IPS-18c (cell line): Measurements from ENCODE around the gene RUNX3.
"Not testable (repeated sequence)": the region's sequence is repeated elsewhere in the genome, so short reads cannot be mapped to it uniquely, and the experiment has no call there.

ENCODE experiments used
- H3K4me3 ChIP-seq: 2 replicates; pipeline ENCODE4 v1.7.0; 2013; ENCODE audit warnings: low read depth, mild to moderate bottlenecking, low read length, moderate library complexity; ENCODE audit not compliant: insufficient read depth
- H3K9me3 ChIP-seq: one replicate; pipeline ENCODE4 v1.6.1; 2013; ENCODE audit warnings: mild to moderate bottlenecking, low read length, moderate library complexity; ENCODE audit not compliant: control insufficient read depth, insufficient read depth

RUNX3 gene

GRCh38 chr1:24911651-24912155 lies 18.4 kb downstream of the RUNX3 start:
- H3K4me3 ChIP-seq, result no peak overlapping the region
- no peaks in the 10 kb centered on the region for H3K9me3 ChIP-seq

DNA sequence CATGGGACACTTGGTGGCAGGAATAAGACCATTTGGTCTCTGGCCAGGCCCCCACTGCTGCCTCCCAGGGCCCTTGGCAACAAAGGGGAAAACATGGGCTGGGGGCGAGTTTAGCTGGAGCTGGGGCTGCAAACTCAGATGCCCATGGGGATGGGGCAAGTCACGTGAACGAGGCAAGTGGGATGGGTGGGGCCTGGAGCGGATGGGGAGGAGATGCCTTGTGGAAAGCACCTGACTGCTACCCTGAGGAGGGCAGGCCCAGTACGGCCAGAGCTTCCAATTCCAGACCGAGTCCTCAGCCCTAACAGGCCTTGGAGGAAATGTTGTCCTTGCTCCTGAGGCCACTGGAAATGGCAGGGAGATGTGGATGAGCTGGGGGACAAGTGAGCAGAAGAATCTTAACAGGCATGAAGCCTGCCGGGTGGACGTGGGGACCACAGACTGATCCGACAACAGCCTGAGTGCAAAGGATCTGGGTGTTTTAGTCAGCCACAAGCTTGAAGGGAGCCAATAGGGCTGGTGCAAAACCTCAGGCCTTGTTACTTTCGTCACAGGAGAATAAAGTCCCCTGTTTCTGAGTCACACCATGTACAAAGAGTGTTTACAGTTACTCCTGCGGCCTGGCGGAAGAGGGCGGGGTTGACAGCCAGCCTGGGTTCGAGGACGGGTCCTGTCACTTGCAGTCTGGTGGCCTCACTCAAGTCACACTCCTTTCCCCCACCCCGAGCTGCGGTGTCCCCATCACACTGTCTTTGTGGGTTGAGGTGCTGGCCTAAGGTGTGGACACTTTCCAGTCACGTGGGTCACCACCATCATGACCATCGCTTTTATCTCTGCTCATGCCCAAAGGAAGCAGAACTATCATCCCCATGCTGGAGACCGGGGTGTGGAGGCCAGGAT lies 19.1 kb downstream of the RUNX3 start:
- Histone ChIP-seq H3K4me3 (no peak overlapping the region), H3K9me3 (no peaks in the 10 kb centered on the region)

- Histone ChIP-seq H3K4me3 (no peak overlapping the region), H3K9me3 (no peaks in the 10 kb centered on the region)
These were observed 19.9 kb downstream of the RUNX3 start for GRCh38 chr1:24910210-24910609.

DNA sequence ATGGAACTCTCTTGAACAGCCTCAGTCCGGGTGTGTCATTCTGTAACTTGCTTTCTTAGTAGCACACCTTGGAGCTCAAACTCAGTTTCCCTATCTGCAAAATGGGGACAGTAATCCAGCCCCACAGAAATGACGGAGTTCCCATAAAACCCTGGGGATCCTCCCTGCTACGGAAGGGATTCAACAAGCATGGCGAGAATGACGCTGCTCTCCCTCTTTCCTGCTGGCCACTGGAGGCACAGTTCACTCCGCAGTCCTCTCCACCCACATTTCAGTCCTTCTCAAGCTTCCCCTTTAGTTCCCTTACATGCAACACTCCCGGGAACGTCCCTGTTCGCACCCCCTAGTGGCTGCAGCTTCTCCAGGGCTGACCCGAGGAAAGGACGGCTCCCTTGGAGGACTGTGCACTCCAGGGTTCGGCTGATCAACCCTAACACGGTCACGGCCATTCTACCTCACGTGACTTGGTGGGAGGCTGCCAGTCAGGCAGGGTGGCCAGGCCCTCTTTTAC lies 20.6 kb downstream of the RUNX3 start:
- Histone ChIP-seq H3K4me3 (no peak overlapping the region), H3K9me3 (no peaks in the 10 kb centered on the region)

DNA sequence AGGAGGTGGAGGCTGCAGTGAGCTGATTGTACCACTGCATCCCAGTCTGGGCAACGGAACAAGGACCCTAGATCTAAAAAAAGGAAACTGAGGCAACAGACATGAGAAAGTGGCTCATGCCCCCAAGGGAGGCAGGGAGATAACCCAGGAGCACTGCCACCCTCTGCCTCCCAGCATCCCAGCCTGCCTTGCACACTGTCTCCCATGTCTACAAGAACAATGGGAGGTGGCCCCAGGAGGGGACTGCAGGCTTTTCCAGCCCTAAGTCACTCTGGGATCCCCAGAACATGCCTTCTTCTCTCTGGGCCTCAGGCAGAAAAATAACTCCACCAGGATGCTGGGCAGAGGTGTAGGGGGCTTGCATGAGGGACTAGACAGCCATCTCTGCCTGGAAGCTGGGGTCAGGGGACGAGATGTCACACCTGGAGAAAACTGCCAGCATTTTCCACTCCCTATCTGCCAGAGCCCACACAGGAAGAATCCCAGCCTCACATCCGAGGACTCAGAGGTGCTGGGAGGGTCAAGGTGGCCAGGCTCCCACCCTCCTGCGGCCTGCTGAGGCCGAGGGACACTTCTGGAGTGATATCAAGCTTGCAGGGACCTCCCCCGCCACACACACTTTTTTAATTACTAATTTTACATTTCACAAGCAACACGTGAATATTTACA lies 21.4 kb downstream of the RUNX3 start:
- no peaks in the 10 kb centered on the region for H3K9me3 ChIP-seq
- no peak overlapping the region for H3K4me3 ChIP-seq

DNA sequence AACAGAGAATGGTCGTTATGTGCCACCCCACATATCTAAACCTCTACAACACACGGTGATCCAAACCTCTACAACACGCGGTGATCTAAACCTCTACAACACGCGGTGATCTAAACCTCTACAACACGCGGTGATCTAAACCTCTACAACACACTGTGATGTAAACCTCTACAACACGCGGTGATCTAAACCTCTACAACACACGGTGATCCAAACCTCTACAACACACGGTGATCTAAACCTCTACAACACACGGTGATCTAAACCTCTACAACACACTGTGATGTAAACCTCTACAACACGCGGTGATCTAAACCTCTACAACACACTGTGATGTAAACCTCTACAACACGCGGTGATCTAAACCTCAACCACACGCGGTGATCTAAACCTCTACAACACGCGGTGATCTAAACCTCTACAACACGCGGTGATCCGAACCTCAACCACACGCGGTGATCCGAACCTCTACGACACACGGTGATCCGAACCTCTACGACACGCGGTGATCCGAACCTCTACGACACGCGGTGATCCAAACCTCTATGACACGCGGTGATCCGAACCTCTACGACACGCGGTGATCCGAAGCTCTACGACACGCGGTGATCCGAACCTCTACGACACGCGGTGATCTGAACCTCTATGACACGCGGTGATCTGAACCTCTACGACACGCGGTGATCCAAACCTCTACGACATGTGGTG lies 22.3 kb downstream of the RUNX3 start:
- not testable (repeated sequence) for H3K4me3 ChIP-seq

DNA sequence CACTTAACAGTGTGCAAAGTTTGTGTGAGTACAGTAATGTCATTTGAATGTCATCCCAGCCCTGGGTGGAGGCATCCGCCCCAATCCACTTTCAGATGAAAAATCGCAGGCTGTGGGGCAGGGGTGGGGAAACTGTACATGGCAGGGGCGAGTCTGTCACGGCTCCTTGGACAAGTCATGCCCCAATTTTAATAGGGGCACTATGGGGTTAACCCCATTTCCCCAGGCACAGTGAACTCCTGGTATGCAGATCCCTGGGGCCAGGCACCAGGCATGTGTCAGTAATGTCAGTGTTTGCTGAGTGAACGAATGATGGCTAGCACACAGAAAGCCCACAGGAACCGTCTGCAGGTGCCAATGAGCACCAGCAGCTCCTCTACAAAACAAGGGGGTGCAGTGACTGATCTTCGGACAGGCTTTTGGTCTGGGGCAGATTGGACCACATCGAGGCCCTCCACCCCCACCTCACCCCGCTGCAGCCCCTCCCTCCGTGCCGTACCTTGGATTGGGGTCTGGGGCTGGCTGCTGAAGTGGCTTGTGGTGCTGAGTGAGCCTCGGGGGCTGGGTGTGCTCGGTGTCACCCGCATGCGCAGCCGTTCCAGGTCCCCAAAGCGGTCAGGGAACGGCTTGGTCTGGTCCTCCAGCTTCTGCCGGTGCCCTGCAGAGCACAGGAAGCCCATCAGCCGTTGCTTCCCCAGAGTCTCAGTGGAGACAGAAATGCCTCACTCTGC lies 23.2 kb downstream of the RUNX3 start:
- H3K9me3 ChIP-seq, result no peaks in the 10 kb centered on the region
- H3K4me3 ChIP-seq, result no peak overlapping the region

More for the DNA sequence above, 22.3 kb downstream of the RUNX3 start:
- not testable (repeated sequence) for H3K9me3 ChIP-seq

DNA sequence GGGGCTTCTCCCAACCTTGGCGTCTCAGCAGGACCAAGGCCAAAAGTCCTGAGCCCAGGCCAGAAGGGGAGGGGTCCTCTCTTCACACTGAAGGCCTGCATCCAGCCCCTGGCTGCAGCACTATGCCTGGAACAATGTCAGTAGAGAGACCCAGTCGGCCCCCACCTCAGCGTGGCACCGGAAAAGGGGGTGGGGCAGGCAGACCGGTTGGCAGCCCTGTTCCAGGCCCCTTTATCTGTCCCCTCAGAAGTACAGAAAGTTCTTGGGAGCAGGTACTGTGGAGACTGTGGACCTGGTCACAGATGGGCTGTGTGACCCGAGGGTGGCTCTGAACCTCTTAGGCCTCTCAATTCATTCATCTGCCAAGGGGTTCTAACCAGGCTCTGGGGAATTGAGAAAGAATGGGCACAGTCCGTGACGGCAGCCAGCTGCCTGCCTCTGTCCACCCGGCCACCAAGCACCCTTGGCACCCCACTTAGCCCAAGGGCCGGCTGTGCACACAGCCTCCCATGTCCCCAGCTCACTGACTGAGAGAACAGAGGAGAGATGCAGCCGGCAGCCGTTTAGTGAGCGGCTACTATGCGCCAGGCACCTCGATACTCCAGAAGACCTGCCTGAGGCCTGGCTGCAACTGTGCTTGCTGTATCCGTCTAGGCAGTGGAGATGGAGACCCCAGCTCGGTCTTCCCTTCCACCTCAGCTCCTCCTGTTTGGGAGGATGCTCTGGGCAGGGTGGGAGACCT lies 23.9 kb downstream of the RUNX3 start:
- H3K9me3 ChIP-seq, result no peaks in the 10 kb centered on the region
- H3K4me3 ChIP-seq, result no peak overlapping the region

DNA sequence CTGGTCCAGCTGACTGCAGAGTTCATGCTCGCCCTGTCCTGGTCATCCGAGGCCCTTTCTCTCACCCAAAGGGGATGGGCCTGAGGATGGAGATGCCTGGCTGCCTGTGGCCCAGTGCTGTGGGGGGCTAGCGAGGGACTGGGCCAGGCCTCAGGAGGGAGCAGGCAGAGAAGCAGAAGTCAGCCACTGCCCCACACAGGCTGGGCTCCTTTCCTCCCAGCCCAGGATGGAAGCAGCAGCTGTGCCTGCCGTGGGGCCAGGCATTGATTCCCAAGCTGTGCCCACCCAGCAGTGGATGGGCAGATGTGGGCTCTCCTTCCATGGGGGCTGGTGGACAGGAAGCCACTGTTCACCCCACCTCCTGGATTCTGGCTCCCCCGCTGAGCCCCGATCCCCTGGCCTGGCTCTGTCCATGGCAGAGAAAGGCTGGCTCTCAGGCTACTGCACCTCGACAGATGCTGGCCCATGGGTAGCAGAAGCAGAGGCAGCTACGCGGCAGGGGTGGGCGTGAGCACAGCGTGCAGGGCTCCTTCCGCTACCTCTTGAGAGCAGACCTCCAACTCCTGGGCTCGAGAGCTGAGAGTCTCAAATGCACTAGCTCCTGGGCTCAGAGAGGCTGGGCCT lies 24.6 kb downstream of the RUNX3 start:
- H3K4me3 ChIP-seq, result no peak overlapping the region
- H3K9me3 ChIP-seq, result no peaks in the 10 kb centered on the region

DNA sequence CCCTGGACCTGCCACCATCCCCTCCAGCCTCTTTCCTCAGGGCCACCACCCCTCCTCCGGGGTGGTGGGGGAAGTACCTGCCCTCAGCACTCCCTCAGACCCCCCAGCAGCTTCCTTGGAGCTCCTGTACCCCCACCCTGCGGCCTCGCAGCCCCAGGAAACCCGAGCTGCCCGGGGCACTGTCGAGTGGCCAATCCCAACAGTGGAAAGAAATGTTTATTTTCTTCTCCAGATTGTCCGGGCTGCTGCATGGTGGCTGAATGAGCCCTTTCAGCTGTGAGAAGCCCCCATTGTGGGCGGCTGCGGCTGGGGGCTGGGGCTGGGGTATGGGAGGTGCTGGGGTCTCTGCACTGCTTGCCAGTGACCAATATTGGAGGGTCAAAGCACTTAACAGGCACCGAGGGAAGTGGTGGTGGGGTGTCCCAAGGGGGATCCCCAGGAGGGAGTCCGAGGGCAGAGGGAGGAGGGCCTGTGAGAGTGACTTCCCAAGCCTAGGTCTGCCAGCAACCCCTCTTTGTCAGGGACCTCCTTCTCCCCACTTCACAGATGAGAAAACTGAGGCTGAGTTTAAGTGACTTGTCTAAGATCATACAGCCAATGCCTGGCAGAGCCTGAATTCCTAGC lies 25.2 kb downstream of the RUNX3 start:
- no peaks in the 10 kb centered on the region for H3K9me3 ChIP-seq
- no peak overlapping the region for H3K4me3 ChIP-seq

DNA sequence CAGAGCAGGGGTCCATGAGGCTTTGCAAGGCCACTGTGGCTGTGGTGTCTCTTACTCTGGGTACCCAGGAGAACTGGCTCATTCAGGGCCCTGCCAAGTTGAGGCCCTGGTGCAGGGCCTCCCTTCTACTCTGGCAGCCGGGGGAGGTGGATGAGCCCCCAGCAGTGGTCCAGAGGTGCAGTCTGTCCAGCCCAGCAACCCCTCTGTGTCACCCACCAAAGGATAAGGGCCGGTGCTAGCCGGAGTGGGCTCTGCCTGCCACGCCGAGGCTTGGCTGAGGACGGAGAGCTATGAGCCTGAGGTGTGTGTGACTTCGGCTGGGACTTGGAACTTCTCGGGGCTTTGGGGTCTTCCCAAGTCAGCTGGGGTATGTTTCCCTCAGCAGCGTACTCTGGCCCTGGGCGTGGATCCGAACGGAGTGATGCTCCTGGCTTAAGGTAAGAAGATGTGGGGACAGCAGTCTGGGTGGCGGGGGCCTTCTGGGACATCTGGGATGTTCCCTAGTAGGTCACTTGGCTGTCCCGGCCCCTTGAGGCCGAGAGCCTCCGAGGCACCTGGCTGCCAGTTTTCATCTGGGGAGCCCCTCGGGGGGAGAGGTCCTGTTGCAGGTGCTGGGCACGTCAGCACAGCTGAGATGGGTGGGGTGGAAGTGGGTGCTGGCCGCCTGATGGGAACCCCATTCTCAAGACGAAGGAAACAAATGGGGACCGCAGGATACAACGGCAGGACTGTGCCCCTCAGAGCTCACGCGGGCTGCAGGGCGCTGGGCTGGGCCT lies 25.9 kb downstream of the RUNX3 start:
- no peak overlapping the region for H3K4me3 ChIP-seq
- H3K9me3 ChIP-seq, result no peaks in the 10 kb centered on the region

DNA sequence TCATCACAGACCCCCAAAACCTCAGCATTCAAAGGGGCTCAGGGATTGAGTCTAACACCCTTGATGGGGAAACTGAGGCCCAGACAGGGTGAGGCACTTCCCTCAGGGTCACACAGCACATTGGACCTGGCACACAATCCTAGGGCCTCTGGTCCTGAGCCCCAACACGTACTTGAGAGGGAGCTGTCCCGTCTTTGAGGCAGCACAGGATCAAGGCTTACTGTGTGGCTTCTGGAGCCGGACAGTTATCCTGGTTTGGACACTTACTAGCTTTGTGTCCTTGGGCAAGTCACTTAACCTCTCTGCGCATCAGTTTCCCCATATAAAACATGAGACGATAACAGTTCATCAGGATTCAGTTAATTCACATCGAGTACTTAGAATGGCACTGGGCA lies 26.5 kb downstream of the RUNX3 start:
- Histone ChIP-seq H3K9me3 (no peaks in the 10 kb centered on the region), H3K4me3 (no peak overlapping the region)

- H3K4me3 ChIP-seq, result no peak overlapping the region
- no peaks in the 10 kb centered on the region for H3K9me3 ChIP-seq
These were observed 27.0 kb downstream of the RUNX3 start for GRCh38 chr1:24903011-24903461.

- Histone ChIP-seq H3K4me3 (no peak overlapping the region), H3K9me3 (no peaks in the 10 kb centered on the region)
These were observed 27.6 kb downstream of the RUNX3 start for GRCh38 chr1:24902471-24902891.
